Daoy (cell line): ENCODE measurements around the gene OTUD7B. TPM values are rescaled to one million over a fixed set of nuclear protein-coding genes. Genes with fewer than 3 reads are reported as not detected.
"Not testable (repeated sequence)": the region's sequence is repeated elsewhere in the genome, so short reads cannot be mapped to it uniquely, and the experiment has no call there.

Source experiments
- DNase-seq: peaks from one replicate; pipeline ENCODE4 v3.0.0-alpha.2; 2015; ENCODE audit warnings: low read depth
- total RNA-seq: library from RNA; depleted of rRNA; stranded (reverse); fragments of >200 nt; shearing (Covaris generic); gene quantifications from 2 replicates; pipeline ENCODE4 v1.2.3, GENCODE V29; 2014

OTUD7B gene
- total RNA-seq, 1 experiment from 2014 or later = 13.0 TPM

DNA sequence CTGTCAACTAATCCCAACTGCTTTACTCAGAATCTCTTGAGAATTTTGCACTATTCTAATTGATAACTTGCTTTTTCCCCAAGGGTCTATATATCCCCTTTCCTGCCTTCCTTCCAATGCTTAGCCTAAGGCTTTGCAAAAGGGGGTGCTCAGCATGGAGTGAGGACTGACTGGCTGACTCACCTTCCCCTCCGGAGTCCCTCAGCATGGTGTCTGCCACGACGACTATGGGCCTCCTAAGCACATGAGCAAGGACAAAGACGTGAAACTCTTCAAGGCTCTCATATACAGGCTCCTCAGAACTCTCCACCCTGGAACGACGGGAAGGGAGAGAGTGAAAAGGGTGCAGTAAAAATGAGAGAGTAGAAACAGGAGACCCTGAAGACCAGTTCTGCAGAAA lies 60.6 kb downstream of the OTUD7B start:
- no peak for DNase-seq

DNA sequence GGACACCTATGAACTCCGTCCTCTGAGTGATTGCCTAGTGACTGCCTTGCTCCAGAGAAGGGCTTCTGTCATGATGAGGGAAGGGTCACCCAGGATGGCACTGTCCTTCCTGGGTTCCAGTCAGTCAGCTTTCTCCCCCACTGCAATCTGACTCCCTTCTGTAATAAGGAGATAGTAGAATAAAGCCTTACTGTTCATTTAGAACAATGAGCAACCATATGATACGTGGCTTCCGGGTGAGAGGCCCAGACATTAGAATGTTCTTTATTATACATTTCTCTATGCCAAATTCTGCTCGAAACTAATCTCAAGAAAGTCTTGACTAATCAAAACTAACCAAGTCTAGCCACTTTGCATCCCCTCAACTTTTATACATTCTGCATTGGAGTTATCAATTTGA lies 65.3 kb downstream of the OTUD7B start:
- no peak for DNase-seq

DNA sequence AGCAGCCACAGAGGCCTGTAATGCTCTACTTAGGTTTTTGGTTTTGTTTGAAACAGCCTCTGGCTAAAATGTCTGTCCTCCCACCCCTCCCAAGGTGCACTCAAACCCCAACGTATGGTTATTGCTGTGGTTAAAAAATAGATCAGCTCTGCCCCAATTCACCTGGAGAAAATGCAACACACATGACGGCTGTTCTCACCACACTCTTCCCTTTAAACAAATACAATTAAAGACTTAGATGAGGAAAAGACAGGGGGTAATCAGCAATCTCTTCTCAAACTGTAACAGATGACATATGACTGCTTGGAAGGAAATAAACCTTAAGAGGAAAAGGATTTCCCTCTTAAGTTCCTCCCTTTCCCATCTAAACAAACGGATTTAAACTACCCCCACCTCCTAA lies 67.6 kb downstream of the OTUD7B start:
- DNase-seq = no peak

DNA sequence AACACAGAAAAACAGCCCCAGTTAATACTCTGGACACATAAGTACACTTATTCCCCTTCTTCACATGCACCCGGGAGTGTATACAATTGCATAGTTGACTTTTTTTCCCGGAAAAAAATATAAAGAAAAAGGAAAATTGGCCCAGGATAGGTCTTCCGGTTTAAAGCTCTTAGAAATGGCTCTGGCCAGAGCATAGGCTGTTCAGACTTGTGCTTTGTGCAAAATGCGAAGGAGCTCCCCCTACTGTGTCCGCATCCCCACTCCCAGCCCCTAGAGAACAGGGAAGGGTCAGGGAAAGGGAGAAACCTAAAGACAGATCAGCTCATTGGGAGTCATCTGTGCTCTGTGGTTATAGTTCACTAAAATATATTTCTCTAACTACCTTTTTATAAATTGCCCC lies 68.3 kb downstream of the OTUD7B start:
- no peak for DNase-seq

DNA sequence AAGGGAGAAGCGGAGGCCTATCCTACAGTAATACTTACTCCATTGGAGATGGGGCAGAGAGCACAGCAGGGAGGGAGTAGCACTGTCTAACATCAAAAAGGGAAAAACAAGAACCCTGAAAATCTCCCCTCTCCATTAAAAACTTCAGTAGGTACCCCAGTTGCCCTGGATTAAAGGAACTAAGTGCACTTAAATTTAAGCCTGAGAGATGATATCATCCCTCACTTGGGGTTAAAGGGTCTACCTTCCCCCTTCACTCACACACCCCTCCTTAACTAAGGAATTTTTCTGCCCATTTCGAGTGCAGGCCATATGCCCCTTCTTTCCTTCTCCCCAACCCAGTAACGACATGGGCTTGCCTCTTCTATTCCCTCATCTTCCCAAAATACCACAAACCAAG lies 70.1 kb downstream of the OTUD7B start:
- no peak for DNase-seq

DNA sequence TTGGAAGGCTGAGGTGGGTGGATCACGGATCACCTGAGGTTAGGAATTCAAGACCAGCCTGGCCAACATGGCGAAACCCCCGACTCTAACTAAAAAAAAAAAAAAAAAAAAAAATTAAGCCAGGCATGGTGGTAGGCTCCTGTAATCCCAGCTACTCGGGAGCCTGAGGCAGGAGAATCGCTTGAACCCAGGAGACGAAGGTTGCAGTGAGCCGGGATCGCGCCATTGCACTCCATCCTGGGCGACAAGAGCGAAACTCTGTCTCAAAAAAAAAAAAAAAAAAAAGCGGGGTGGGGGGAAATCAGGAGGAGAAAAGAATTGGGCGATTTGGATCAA lies 71.9 kb downstream of the OTUD7B start:
- DNase-seq = not testable (repeated sequence)

DNA sequence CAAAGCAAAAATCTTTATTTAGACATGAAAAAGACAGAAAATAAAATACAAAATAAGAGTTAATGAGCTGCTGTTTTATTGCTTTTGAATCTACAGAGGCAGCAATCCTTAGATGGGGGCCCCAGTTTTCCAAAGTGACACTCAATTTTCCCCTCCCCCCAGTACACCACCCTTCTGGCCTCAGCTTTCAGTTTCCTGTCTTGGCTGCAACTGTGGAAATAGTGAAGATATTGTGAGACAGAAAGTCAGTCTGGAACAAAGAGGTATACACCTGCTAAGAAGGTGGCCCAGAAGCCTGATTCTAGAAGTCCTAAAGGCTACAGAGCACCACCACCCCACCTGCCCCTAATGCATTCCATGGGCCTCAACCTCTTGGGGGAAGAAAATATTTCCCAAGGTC lies 72.8 kb downstream of the OTUD7B start:
- no peak for DNase-seq

DNA sequence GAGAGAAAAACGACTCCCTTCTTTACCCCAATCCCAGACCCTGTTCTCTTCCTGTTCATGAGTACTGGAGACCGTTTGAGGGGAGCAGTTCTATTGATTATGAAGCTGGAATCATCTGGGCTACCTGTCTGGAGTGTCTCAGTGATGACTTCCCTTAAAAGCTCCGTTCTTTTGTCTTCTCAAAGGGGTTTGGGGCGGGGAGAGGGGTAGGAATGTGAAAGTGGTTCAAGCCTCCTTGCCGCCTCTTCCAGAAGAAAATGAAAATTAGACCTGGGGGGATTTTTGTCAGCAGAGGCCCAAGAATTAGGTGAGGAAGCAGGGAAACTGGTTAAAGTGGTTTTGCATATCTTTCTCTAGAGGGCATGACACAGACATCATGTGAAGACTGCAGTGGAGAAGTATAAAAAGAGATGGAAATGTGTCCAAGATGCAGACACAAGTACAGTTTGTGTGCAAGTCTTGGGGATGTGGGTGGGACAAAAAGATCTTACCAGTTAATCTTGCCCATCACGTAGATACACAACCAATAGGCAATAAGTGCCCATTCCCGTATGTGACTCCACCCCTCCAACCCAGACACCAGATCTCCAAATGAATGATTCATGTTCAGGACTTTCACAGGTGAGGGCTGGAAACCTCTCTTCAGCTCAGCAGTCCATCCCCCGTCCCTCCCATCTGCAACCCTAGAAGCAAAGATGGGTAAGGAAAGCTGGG lies 73.4 kb downstream of the OTUD7B start:
- peak; percentile 60 for DNase-seq

DNA sequence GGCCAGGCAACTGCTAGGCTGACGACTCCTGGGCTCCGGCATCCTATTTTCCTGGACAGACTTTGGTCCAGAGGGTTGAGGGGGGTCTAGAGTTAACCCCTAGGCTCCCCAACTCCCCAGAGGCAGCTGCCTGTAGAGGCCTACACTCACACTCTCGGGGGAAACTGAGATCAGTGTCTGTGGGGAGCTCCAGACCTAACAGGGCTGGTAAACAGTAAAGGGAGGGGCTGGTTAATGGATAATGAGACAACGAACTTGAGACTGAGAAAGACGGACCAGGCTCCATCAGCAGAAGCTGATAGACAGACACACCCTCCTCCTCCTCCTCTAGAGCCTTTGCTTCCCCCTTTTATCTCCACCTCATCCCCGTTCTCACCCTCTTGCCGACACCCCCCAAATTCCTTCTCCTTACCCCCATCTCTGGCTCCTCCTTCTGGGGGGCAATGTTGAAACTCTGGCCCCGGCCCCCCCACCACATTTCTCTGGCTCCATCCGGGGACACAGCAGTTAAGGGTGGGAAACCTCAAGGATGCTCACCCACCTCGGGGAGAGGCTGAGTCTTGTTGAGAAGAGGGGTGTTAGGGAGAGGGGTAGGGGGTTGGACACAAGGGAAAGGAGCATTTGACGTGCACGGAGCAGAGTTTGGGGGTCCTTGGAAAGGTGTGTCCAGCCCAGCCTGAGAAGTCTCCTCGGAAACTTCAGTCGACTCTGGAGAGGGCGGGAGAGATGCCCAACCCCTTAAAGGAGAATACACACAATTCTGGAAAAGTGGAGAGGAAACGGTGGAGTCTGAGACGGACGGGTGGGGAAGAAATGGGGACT lies 74.1 kb downstream of the OTUD7B start, which contains the start of gene MTMR11:
MTMR11 (minus strand) TSS at position 710 of the 822 bp plus-strand sequence; CDS start at position 478, 232 bp downstream.
- peak; percentile 42 for DNase-seq

DNA sequence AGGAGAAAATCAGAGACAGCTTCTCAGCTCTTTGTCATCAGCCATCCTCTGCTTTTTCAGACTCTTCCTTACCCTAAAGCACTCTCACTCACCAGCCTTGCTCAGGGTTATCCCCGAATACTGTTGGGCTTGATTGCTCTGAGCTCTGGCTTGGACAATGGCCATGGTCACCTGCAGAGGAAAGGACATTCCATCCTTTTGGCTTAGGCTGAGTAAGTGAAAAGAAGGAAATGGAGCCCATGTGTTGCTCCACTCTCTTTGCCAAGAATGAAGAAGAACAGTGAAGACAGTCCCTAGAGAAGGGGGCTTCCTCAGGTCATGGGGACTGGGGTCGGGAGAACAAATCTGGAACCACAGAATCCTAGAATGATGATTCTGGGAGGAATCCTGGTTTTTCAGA lies 76.2 kb downstream of the OTUD7B start:
- DNase-seq = no peak

DNA sequence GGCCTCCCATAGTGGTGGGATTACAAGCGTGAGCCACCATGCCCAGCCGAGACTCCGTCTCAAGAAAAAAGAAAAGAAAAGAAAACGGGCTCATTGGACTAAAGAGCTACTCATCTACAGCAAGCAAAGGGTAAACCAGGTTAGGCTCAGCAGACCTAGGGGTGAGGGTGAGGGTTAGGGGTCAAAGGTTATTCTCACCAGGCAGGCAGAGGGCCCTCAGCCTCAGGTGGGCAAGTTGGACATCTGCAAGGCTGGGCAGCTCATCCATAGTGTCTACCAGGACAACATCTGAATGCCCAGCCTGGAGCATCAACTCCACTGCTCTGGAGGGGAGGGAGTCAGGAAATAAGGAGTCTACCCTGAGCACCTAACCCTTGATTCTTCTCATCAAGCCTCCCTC lies 77.3 kb downstream of the OTUD7B start:
- no peak for DNase-seq

DNA sequence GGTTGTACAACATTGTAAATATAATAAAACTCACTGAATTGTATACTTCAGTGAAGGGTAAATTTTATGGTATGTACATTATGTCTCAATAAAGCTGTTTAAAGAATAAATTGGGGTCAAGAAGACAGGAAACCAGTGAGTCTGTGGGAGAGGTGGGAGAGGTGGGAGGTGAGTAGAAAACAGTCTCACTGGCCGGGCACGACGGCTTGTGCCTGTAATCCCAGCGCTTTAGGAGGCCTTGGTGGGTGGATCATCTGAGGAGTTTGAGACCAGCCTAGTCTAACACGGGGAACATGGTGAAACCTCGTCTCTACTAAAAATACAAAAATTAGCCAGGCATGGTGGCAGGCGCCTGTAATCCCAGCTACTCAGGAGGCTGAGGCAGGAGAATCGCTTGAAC lies 78.1 kb downstream of the OTUD7B start:
- no peak for DNase-seq

DNA sequence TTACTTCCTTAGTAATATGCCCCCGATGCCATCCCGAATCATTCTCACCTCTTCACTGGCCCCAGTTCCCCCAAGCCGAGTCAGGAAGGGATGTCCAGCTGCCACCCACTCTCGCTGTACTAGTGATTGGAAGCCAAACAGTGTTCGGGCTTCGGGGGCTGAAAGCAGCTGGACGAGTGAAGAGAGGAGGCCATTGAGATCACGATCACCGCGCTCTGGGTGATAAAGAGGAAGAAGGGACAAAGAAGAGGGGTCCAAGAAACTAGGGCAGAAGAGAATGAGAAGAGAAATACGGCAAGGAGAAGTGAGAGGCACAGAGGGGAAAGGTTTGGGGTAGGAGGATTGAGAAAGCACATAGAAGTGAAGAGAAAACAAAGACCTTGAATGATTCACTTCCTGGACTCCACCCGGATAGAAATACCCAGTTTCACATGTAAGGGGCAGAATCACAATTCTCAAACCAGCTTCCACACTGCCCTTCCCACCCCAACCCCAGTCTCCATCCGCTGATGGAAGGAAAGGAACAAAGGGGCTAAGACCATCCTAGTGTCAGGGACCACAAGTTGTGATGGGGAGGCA lies 79.2 kb downstream of the OTUD7B start:
- DNase-seq = peak; percentile 30

DNA sequence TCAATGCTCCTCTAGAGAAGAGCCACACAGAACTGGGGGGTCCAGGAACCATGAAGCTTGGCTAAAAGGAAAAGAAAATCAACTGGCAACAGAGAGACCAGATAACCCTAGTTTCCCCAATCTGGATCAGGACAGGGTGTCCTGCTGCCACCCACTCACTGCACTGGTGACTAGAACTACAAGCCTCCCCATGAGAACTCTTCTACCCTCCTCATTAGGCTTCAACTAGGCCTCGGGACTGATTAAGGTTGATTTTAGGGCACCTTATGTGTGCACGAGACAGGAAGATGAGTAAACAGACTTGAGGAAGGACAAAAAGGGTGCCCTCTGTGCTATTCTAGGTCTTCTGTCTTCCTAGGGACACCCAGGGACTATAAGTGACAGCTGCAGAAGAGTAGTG lies 80.7 kb downstream of the OTUD7B start:
- DNase-seq = no peak

DNA sequence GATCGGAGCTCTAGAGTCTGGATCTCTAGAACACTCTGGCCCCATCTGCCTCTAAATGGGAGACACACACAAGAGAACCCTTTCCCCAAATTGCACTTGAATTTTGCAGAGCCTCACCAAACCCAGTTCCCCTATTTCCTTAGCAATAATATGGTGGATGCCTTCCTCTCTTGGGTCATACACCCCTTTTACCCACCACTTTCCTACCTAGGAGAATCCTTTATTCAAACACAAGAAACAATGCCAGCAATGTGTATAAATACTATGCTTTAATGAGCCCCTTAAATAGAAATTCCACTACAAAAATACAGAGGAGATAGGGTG lies 82.2 kb downstream of the OTUD7B start:
- no peak for DNase-seq

DNA sequence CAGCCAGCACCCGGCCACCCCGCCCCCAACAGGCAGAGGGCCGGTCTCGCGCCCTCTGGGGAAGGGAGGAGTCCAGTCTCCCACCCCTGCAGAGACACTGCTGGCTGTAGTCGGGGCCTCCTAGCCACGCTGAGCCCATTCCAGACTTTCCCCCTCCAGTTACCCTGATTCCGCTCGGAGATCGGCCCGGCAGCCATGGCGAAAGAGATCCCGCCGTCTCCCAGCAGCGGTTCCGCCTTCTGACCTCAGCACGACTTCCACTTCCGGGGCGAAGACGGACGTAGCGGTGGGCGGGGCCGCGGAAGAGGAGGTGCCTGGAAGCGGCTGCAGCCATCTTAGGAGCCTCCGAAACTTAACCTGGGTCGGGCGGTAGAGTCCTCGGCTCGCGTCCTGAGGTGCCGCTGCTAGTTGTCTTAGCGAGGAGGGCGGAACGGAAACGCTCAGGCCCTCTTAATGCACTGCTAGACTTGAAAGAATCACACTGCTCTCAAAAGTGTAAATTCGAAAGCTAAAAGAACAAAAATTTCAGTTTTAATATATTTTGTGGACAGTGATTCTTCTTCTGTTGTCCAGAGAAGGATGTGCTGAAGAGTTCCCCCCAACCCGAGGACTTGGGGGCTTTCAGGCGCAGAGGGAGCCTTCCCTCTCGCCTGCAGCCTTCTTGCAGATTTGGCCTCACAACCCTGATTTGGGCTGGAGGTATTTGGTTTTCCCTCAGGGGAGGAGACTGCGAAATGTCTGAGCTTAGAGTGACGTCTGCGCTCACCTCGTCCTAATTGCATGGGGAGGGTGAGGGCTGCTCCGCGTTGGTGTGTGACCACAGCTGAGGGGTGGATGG lies 82.7 kb downstream of the OTUD7B start, which contains the start of gene SF3B4:
SF3B4 (minus strand) TSS at position 241 of the 838 bp plus-strand sequence; CDS start at position 197, 44 bp downstream.
- DNase-seq = peak; percentile 97

DNA sequence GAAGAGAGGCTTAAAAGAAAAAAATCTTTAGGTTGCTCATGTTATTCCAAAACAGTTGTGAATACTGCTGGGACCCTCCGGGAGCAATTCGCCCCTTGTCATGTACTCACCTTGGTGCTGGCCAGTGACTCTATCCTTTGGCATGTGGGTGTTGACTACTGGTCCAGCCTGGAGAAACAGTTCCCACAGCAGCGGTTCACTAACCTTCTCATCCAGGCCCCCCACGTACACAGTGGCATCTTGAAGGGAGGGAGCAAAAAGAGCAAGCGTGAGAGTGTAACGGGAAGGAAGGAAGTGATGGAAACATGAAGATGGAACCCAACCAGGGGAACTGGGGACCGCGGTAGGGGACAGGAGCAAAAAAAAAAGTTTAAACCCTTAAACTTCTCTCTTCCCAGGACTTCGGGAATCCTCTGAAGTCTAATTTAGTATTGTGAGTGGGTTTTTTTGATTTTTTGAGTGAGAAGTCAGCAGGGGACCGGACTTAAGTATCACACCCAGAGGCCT lies 83.4 kb downstream of the OTUD7B start:
- peak; percentile 27 for DNase-seq

DNA sequence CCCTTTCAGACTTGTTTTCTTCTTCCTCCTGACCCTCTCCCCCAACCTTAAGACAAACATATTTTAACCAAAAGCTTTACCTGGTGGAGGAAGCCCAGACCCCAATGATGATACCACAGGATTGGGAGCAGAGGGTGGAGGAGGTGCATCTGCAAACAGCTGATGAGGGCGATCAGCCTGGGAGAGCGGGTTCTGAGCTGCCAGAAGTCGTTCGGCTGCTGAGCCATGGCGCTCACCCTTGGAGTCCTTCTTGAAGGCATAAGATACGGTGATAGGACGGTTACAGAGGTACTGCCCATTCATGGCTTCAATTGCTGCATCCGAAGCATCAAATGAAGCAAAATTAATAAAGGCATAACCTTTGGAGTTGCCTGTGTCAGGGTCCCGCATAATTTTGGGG lies 84.2 kb downstream of the OTUD7B start:
- no peak for DNase-seq

DNA sequence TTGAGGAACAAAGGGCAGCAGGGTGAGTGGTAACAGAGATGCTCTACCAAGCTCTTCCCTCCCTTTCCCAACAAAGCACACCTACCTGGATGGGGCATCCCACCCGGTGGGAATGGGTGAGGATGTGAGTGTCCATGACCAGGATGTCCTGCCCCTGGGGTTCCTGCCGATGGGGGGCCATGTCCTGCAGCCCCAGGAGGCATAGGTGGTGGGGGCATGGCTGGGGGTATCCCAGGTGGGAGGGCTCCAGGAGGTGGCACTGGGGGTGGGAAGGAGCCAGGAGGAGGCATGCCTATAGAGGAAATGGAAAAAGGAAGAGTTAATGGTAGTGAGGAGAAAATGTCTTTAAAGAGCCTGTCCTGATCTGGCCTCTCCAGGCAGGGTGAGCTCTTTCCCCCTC lies 84.8 kb downstream of the OTUD7B start:
- DNase-seq = no peak

DNA sequence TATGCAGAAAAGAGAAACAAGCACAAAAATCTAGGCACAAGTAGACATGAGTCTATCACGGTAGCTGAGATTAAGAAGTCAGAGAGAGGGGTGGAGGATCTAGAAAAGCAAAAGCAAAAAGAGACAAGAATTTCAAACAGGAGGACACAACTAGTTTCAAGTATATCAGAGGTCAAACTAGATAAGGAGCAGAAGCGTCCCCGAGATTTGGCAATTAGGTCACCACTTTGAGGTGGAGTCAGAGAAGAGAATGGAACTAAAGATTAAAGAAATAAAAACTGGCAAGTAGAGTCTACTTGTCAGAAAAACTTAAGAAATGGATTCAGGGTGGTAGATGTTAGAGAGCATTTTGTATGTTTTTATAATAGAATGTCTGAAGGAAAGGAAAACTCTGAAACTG lies 85.2 kb downstream of the OTUD7B start:
- no peak for DNase-seq

DNA sequence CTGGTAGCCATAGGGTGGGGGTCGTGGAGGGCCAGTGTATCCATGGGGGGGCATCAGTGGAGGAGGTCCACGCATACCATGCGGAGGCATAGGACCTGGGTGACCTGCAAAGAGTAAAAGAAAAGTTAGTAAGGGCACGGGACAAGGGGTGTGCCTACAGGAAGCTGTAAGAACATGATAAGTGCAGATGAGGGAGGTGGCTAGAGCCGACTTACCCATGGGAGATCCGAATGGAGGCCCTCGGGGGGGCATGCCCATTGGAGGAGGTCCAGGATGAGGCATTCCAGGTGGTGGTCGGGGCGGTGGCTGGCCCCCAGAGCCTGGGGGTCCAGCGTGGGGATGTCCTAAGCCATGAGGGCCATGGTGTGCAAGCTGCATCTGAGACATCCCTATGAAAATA lies 86.9 kb downstream of the OTUD7B start:
- no peak for DNase-seq
